HEK293 (cell line): ENCODE data around the gene RASA4.
"Not testable (repeated sequence)": the region's sequence is repeated elsewhere in the genome, so short reads cannot be mapped to it uniquely, and the experiment has no call there.

Experiments used
- ATF2 ChIP-seq: fragments of 450-650 bp; formaldehyde crosslinking; IDR thresholded peaks from 2 replicates; pipeline ENCODE4 v1.5.1; 2016; ENCODE audit warnings: missing biosample characterization, missing genetic modification characterization, low read depth
- CTCF ChIP-seq: fragments of 450-650 bp; formaldehyde crosslinking; IDR thresholded peaks from 2 replicates; pipeline ENCODE4 v1.5.1; 2016; ENCODE audit warnings: missing biosample characterization, missing genetic modification characterization
- REST ChIP-seq: fragments of 450-650 bp; formaldehyde crosslinking; IDR thresholded peaks from 2 replicates; pipeline ENCODE4 v1.5.1; 2016; ENCODE audit warnings: missing biosample characterization, missing genetic modification characterization
- ZBTB20 ChIP-seq: fragments of 450-650 bp; formaldehyde crosslinking; IDR thresholded peaks from 2 replicates; pipeline ENCODE4 v1.5.1; 2016; ENCODE audit warnings: missing biosample characterization, missing genetic modification characterization
- ZBTB48 ChIP-seq: fragments of 450-650 bp; formaldehyde crosslinking; IDR thresholded peaks from 2 replicates; pipeline ENCODE4 v1.5.1; 2016; ENCODE audit warnings: missing biosample characterization, missing genetic modification characterization
- ZNF10 ChIP-seq: fragments of 450-650 bp; formaldehyde crosslinking; IDR thresholded peaks from 2 replicates; pipeline ENCODE4 v1.5.1; 2017; ENCODE audit warnings: missing biosample characterization, missing genetic modification characterization
- ZNF514 ChIP-seq: fragments of 450-650 bp; formaldehyde crosslinking; IDR thresholded peaks from 2 replicates; pipeline ENCODE4 v1.5.1; 2016; ENCODE audit warnings: missing biosample characterization, missing genetic modification characterization
- ZNF521 ChIP-seq: fragments of 450-650 bp; formaldehyde crosslinking; IDR thresholded peaks from 2 replicates; pipeline ENCODE4 v1.5.1; 2017; ENCODE audit warnings: missing biosample characterization, mild to moderate bottlenecking, missing genetic modification characterization
- ZNF610 ChIP-seq: fragments of 450-650 bp; formaldehyde crosslinking; IDR thresholded peaks from 2 replicates; pipeline ENCODE4 v1.5.1; 2016; ENCODE audit warnings: missing biosample characterization, missing genetic modification characterization, borderline replicate concordance
- ZNF660 ChIP-seq: fragments of 450-650 bp; IDR thresholded peaks from 2 replicates; pipeline ENCODE4 v1.5.1; 2018; ENCODE audit warnings: missing biosample characterization, mild to moderate bottlenecking, missing genetic modification characterization

GRCh38 chr7:102527182-102527581, 89.4 kb downstream of the RASA4 start:
- not testable (repeated sequence) for TF ChIP-seq CTCF (tag by site-specific recombination); ZNF610 (tag by site-specific recombination); ZBTB48 (tag by site-specific recombination); REST (tag by site-specific recombination); ZNF514; ATF2 (tag by site-specific recombination); ZNF660 (tag by site-specific recombination); ZNF10 (tag by site-specific recombination); ZNF521 (tag by site-specific recombination); ZBTB20 (tag by site-specific recombination)
